HepG2 (cell line): ENCODE results near the gene KRTAP10-2. TPM values are rescaled to one million over a fixed set of nuclear protein-coding genes. Genes with fewer than 3 reads are reported as not detected.

Source experiments
- CREBL2 ChIP-seq: sonication (generic); formaldehyde crosslinking; IDR thresholded peaks from 2 replicates; pipeline ENCODE4 v1.8.1; 2023; ENCODE audit warnings: missing genetic modification reagents, mild to moderate bottlenecking, borderline replicate concordance
- GTF2F1 ChIP-seq: fragments of 150-350 bp; IDR thresholded peaks from 2 replicates; pipeline ENCODE4 v1.6.1; 2014; ENCODE audit warnings: low read length
- HNF1A ChIP-seq, 2 experiments: sonication (generic) in 1 of 2; formaldehyde crosslinking in 1 of 2; IDR thresholded peaks; 2 replicates each; pipeline versions ENCODE4 v1.4.0 to v1.6.1; 2016 to 2020; ENCODE audit warnings: borderline replicate concordance in 1 of 2, low read depth in 1 of 2, mild to moderate bottlenecking in 1 of 2, missing genetic modification reagents in 1 of 2
- PATZ1 ChIP-seq: sonication (generic); formaldehyde crosslinking; IDR thresholded peaks from 2 replicates; pipeline ENCODE4 v1.4.0; 2020; ENCODE audit warnings: missing genetic modification reagents
- SP2 ChIP-seq: sonication (generic); formaldehyde crosslinking; IDR thresholded peaks from 2 replicates; pipeline ENCODE4 v1.5.1; 2020; ENCODE audit warnings: mild to moderate bottlenecking, missing genetic modification reagents
- SPEN ChIP-seq: sonication (generic); formaldehyde crosslinking; IDR thresholded peaks from 2 replicates; pipeline ENCODE4 v1.5.1; 2020; ENCODE audit warnings: low read depth, mild to moderate bottlenecking, missing genetic modification reagents
- TRAFD1 ChIP-seq: sonication (generic); formaldehyde crosslinking; IDR thresholded peaks from 2 replicates; pipeline ENCODE4 v1.5.1; 2020; ENCODE audit warnings: missing genetic modification reagents, mild to moderate bottlenecking, borderline replicate concordance
- ZFP90 ChIP-seq: sonication (generic); formaldehyde crosslinking; IDR thresholded peaks from 2 replicates; pipeline ENCODE4 v1.8.0; 2022; ENCODE audit warnings: missing genetic modification reagents, mild to moderate bottlenecking, inconsistent platforms, borderline replicate concordance
- ZNF205 ChIP-seq: IDR thresholded peaks from 2 replicates; pipeline ENCODE4 v1.6.1; 2018; ENCODE audit warnings: missing biosample characterization, missing genetic modification reagents
- ZNF333 ChIP-seq: sonication (generic); formaldehyde crosslinking; IDR thresholded peaks from 2 replicates; pipeline ENCODE4 v1.4.0; 2020; ENCODE audit warnings: mild to moderate bottlenecking, missing genetic modification reagents, borderline replicate concordance
- ZNF337 ChIP-seq: sonication (generic); formaldehyde crosslinking; IDR thresholded peaks from 2 replicates; pipeline ENCODE4 v1.5.1; 2020; ENCODE audit warnings: missing genetic modification reagents, low read depth, mild to moderate bottlenecking, borderline replicate concordance
- ZNF44 ChIP-seq: sonication (generic); formaldehyde crosslinking; IDR thresholded peaks from 2 replicates; pipeline ENCODE4 v1.5.1; 2020; ENCODE audit warnings: mild to moderate bottlenecking, missing genetic modification reagents
- ZNF446 ChIP-seq: sonication (generic); formaldehyde crosslinking; IDR thresholded peaks from 2 replicates; pipeline ENCODE4 v1.5.0; 2020; ENCODE audit warnings: mild to moderate bottlenecking, missing genetic modification reagents
- ZNF501 ChIP-seq: sonication (generic); formaldehyde crosslinking; IDR thresholded peaks from 2 replicates; pipeline ENCODE4 v1.5.1; 2020; ENCODE audit warnings: mild to moderate bottlenecking, moderate library complexity, missing genetic modification reagents
- ZNF547 ChIP-seq: sonication (generic); formaldehyde crosslinking; IDR thresholded peaks from 2 replicates; pipeline ENCODE4 v1.5.1; 2020; ENCODE audit warnings: mild to moderate bottlenecking, missing genetic modification reagents
- ZNF674 ChIP-seq: sonication (generic); formaldehyde crosslinking; IDR thresholded peaks from 2 replicates; pipeline ENCODE4 v1.5.0; 2020; ENCODE audit warnings: low read depth, mild to moderate bottlenecking, missing genetic modification reagents
- ZNF770 ChIP-seq: sonication (generic); formaldehyde crosslinking; IDR thresholded peaks from 2 replicates; pipeline ENCODE4 v1.5.0; 2020; ENCODE audit warnings: mild to moderate bottlenecking, missing genetic modification reagents
- ZNF841 ChIP-seq: sonication (generic); formaldehyde crosslinking; IDR thresholded peaks from 2 replicates; pipeline ENCODE4 v1.8.1; 2023; ENCODE audit warnings: missing genetic modification reagents, borderline replicate concordance
- polyA plus RNA-seq, 8 experiments: library from polyadenylated mRNA; depleted of rRNA in 3 of 8; stranded (reverse) in 7 of 8; unstranded in 1 of 8; fragments of >200 nt; fragmentation: Illumina TruSeq in 4 of 8; extraction: Trizol in 4 of 8; gene quantifications; 2 replicates each; pipeline versions ENCODE4 v1.2.1 to v1.2.3, GENCODE V29; 2011 to 2016; ENCODE audit warnings: low read depth in 4 of 8, missing spikeins in 1 of 8, mixed read lengths in 1 of 8; ENCODE audit not compliant: insufficient read depth in 1 of 8
- total RNA-seq, 5 experiments: library from RNA; depleted of rRNA; stranded (reverse); fragments of >200 nt; fragmentation: Illumina TruSeq; extraction: Trizol; gene quantifications; 2 replicates each; pipeline ENCODE4 v1.2.3, GENCODE V29; 2016; ENCODE audit warnings: low read depth in 1 of 5

KRTAP10-2 gene
- total and polyA plus RNA-seq, 2 of the 13 experiments (the other 11 are each of a cell fraction or from before 2014, with no cell fraction given): not detected

- TF ChIP-seq ZNF501 (CRISPR knock-in tag) (0 out of 2 replicates have a peak, but pooled peaks have one; percentile 12), ZNF44 (CRISPR knock-in tag) (no peak), ZNF446 (no peak), ZNF841 (CRISPR knock-in tag) (peak; percentile 62; the same call in 1 of the 2 replicates), GTF2F1 (0 out of 2 replicates have a peak, but pooled peaks have one; percentile 35), CREBL2 (CRISPR knock-in tag) (0 out of 2 replicates have a peak, but pooled peaks have one; percentile 18), SP2 (CRISPR knock-in tag) (no peak), ZNF205 (CRISPR knock-in tag) (no peak), ZNF333 (no peak), ZFP90 (CRISPR knock-in tag) (no peak), PATZ1 (CRISPR knock-in tag) (peak; percentile 73), SPEN (CRISPR knock-in tag) (no peak; the same call in 1 of the 2 replicates), ZNF337 (CRISPR knock-in tag) (no peak; the same call in 1 of the 2 replicates), TRAFD1 (CRISPR knock-in tag) (no peak), ZNF674 (CRISPR knock-in tag) (no peak), ZNF547 (CRISPR knock-in tag) (no peak), HNF1A (IDR thresholded peaks at IDR 0.05; ENCODE audit: low read depth) (0 out of 2 replicates have a peak, but pooled peaks have one; percentile 29), HNF1A (CRISPR knock-in tag; IDR thresholded peaks at IDR 0.05; ENCODE audit: borderline replicate concordance) (no peak), ZNF770 (CRISPR knock-in tag) (0 out of 2 replicates have a peak, but pooled peaks have one; percentile 16)
Observed at GRCh38 chr21:44505673-44506278, 45.5 kb downstream of the KRTAP10-2 start (continued).
